ENCODE data around the gene MSANTD7.

Gene MSANTD7

DNA sequence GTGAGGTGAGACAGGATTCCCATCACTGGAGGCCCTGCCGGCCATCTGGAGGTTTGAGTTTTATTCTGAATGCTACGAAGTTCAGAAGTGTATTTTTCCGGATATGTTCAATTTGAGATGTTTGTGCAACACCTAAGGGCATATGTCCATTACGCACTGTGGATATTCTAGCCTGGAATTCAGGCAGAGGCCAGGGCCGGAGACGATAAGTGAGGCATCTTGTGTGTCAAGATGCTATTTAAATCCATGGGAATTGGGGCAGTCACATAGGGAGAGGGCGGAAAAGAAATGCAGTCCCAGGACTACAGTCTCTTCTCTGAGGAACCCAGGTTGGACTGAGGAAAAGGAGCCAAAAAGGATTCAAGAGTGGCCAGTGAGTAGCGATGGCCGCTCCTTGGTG is 38.7 kb downstream of the MSANTD7 start:
- peak overlapping the region; percentile 95; the same call in 1 of the 2 replicates for H3K4me2 ChIP-seq
- H3K79me2 ChIP-seq (ENCODE audit: insufficient read depth, low read depth): peaks cover 42% of the 10 kb centered on the region
- H3K27ac ChIP-seq: no peak overlapping the region

GRCh38 chr10:14878266-14879123 is 40.4 kb downstream of the MSANTD7 start, which contains the start of gene SUV39H2:
SUV39H2 (plus strand) TSS chr10:14878866; CDS start chr10:14878889, 23 bp downstream.
- peaks cover 23% of the 10 kb centered on the region for H3K4me1 ChIP-seq (ENCODE audit: low read depth, poor library complexity, severe bottlenecking)
- H2AFZ ChIP-seq (ENCODE audit: low read depth): peak within 1 kb of the TSS; percentile 83
- peaks cover 60% of the 10 kb centered on the region for H3K79me2 ChIP-seq (ENCODE audit: insufficient read depth, low read depth)
- no peaks in the 10 kb centered on the region for H4K20me1 ChIP-seq (ENCODE audit: insufficient read depth)
- H3K27ac ChIP-seq: peak within 1 kb of the TSS; percentile 70
- TF ChIP-seq, protein P1, sequence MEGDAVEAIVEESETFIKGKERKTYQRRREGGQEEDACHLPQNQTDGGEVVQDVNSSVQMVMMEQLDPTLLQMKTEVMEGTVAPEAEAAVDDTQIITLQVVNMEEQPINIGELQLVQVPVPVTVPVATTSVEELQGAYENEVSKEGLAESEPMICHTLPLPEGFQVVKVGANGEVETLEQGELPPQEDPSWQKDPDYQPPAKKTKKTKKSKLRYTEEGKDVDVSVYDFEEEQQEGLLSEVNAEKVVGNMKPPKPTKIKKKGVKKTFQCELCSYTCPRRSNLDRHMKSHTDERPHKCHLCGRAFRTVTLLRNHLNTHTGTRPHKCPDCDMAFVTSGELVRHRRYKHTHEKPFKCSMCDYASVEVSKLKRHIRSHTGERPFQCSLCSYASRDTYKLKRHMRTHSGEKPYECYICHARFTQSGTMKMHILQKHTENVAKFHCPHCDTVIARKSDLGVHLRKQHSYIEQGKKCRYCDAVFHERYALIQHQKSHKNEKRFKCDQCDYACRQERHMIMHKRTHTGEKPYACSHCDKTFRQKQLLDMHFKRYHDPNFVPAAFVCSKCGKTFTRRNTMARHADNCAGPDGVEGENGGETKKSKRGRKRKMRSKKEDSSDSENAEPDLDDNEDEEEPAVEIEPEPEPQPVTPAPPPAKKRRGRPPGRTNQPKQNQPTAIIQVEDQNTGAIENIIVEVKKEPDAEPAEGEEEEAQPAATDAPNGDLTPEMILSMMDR (conservative IDR thresholded peaks at IDR 0.05; ENCODE audit: low read depth, low read length): no peak
- H3K4me2 ChIP-seq: peak within 1 kb of the TSS; percentile 95
- H3K27me3 ChIP-seq (ENCODE audit: insufficient read depth, low read depth): no peaks in the 10 kb centered on the region
- H3K9ac ChIP-seq: peak within 1 kb of the TSS; percentile 89
- peak within 1 kb of the TSS; percentile 36 for H3K4me3 ChIP-seq (IDR thresholded peaks at IDR 0.05; ENCODE audit: insufficient read depth, low read depth, low read length)
- no peaks in the 10 kb centered on the region for H3K36me3 ChIP-seq (ENCODE audit: insufficient read depth)

More for the DNA sequence above, 38.7 kb downstream of the MSANTD7 start:
- Histone ChIP-seq H3K4me1 (ENCODE audit: low read depth, poor library complexity, severe bottlenecking) (peaks cover 23% of the 10 kb centered on the region), H2AFZ (ENCODE audit: low read depth) (no peak overlapping the region), H4K20me1 (ENCODE audit: insufficient read depth) (no peaks in the 10 kb centered on the region), H3K4me3 (IDR thresholded peaks at IDR 0.05; ENCODE audit: insufficient read depth, low read depth, low read length) (no peak overlapping the region), H3K36me3 (ENCODE audit: insufficient read depth) (no peaks in the 10 kb centered on the region), H3K27me3 (ENCODE audit: insufficient read depth, low read depth) (no peaks in the 10 kb centered on the region), H3K9ac (no peak overlapping the region)
- TF ChIP-seq, protein P1 (conservative IDR thresholded peaks at IDR 0.05; ENCODE audit: low read depth, low read length): no peak

DNA sequence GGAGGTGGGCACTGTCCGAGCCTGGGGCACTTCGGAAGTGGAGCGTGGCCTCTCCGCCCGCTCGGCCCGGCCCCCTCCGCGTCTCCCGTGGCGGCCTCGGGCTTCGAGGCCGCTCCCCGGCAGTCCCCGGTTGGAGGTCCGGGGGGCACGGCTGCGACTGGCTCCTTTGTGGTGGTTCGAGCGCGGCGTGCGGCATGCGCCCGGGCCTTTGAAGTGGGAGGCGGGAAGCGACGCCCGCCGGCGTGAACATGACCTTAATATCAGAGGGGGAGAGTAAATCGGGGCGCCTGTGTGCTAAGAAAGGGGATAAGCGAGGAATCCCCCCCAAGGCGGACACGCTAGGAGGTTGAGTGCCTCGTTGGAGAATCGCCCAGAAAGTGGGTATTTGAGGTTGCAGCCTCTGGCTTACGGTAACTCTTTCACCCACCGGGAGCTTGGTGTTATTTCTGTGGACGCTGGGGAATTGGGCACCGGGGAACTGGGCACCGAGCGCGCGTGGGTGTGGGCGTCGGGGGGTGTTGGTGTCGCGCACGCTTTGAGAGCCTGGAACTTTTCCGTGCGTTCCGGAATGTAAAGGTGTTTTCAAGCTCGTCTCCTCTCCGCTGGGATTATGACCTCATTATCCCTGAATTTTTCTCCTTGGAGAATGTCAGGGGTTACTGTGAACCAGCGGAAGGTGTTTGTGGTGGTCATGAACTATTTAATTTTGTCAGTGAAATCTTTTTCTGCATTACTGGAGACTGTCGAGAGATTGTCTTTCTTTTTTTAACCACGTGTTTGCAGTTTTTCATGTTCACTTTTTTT is 41.2 kb downstream of the MSANTD7 start:
- Histone ChIP-seq H3K27ac (peak overlapping the region; percentile 70), H3K79me2 (ENCODE audit: insufficient read depth, low read depth) (peaks cover 68% of the 10 kb centered on the region), H2AFZ (ENCODE audit: low read depth) (peak overlapping the region; percentile 60), H4K20me1 (ENCODE audit: insufficient read depth) (peaks cover 5% of the 10 kb centered on the region; the same call in 1 of the 2 replicates), H3K9ac (peak overlapping the region; percentile 89), H3K4me2 (peak overlapping the region; percentile 87), H3K36me3 (ENCODE audit: insufficient read depth) (no peaks in the 10 kb centered on the region), H3K4me1 (ENCODE audit: low read depth, poor library complexity, severe bottlenecking) (peaks cover 28% of the 10 kb centered on the region), H3K27me3 (ENCODE audit: insufficient read depth, low read depth) (no peaks in the 10 kb centered on the region), H3K4me3 (IDR thresholded peaks at IDR 0.05; ENCODE audit: insufficient read depth, low read depth, low read length) (peak overlapping the region; percentile 36)
- TF ChIP-seq, protein P1 (conservative IDR thresholded peaks at IDR 0.05; ENCODE audit: low read depth, low read length): no peak

GRCh38 chr10:14879928-14880193 is 41.8 kb downstream of the MSANTD7 start:
- Histone ChIP-seq H3K36me3 (ENCODE audit: insufficient read depth) (no peaks in the 10 kb centered on the region), H3K79me2 (ENCODE audit: insufficient read depth, low read depth) (peaks cover 73% of the 10 kb centered on the region), H3K4me3 (IDR thresholded peaks at IDR 0.05; ENCODE audit: insufficient read depth, low read depth, low read length) (peak overlapping the region; percentile 36), H3K9ac (peak overlapping the region; percentile 89), H3K27me3 (ENCODE audit: insufficient read depth, low read depth) (no peaks in the 10 kb centered on the region), H4K20me1 (ENCODE audit: insufficient read depth) (peaks cover 6% of the 10 kb centered on the region; the same call in 1 of the 2 replicates), H3K27ac (peak overlapping the region; percentile 70; the same call in 1 of the 2 replicates), H3K4me2 (peak overlapping the region; percentile 87), H3K4me1 (ENCODE audit: low read depth, poor library complexity, severe bottlenecking) (peaks cover 28% of the 10 kb centered on the region), H2AFZ (ENCODE audit: low read depth) (no peak overlapping the region; the same call in 1 of the 2 replicates)
- TF ChIP-seq, protein P1 (conservative IDR thresholded peaks at IDR 0.05; ENCODE audit: low read depth, low read length): no peak
